ENCODE measurements around the gene ICE1.
"Not testable (repeated sequence)": the region's sequence is repeated elsewhere in the genome, so short reads cannot be mapped to it uniquely, and the experiment has no call there.

Gene ICE1

GRCh38 chr5:5384660-5385330, 37.7 kb upstream of the ICE1 start:
- Histone ChIP-seq H2AFZ (ENCODE audit: low read length, unreplicated experiment) (no peak overlapping the region), H3K27ac (ENCODE audit: low read depth, low read length) (no peak overlapping the region), H3K36me3 (ENCODE audit: insufficient read depth, low read length) (no peaks in the 10 kb centered on the region), H3K4me1 (ENCODE audit: control insufficient read depth, insufficient read depth, low read length, unreplicated experiment) (no peaks in the 10 kb centered on the region), H3K27me3 (ENCODE audit: insufficient read depth, low read length) (peaks cover 10% of the 10 kb centered on the region; the same call in 1 of the 2 replicates), H3K79me2 (ENCODE audit: control insufficient read depth, insufficient read depth, low read length, unreplicated experiment) (no peaks in the 10 kb centered on the region), H3K4me3 (ENCODE audit: low read depth, low read length) (no peak overlapping the region)

DNA sequence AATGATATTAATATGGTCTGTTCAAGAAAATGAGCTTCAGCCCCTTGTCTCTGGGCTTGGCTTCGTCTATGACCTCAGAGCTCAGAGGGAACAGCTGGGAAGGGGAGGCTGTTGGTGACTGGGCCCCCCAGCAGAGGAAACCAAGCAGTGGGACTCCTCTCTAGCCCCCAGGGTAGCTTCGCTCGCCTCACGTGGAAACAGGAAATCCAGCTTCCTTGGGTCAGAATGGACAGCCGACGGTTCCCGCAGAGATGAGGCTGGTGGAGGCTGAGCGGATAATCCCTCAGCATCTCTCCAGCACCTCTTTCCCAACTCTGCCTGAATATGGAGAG, 37.2 kb upstream of the ICE1 start:
- H2AFZ ChIP-seq (ENCODE audit: low read length, unreplicated experiment) = no peak overlapping the region
- H3K36me3 ChIP-seq (ENCODE audit: insufficient read depth, low read length) = no peaks in the 10 kb centered on the region
- no peaks in the 10 kb centered on the region for H3K79me2 ChIP-seq (ENCODE audit: control insufficient read depth, insufficient read depth, low read length, unreplicated experiment)
- H3K4me3 ChIP-seq (ENCODE audit: low read depth, low read length) = no peak overlapping the region
- H3K4me1 ChIP-seq (ENCODE audit: control insufficient read depth, insufficient read depth, low read length, unreplicated experiment) = no peaks in the 10 kb centered on the region
- no peak overlapping the region for H3K27ac ChIP-seq (ENCODE audit: low read depth, low read length)
- peaks cover 10% of the 10 kb centered on the region; the same call in 1 of the 2 replicates for H3K27me3 ChIP-seq (ENCODE audit: insufficient read depth, low read length)

DNA sequence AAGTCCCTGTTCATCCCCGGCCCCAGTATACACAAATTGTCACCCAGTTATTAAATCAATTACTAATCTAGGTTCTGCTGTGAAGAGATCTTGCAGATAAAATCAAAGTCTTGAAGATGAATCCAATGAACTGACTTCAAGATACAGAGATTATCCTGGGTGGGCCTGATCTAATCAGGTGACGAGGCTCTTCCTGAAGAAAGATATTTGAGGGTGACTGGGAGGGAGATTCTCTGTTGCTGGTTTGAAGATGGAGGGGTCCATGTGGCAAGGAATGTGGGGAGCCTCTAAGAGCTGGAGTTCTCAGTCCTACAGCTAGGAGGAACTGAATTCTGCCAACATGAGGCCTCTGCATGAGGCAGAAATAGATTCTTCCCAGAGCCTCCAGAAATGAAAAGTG, 36.1 kb upstream of the ICE1 start:
- Histone ChIP-seq H3K4me3 (ENCODE audit: low read depth, low read length) (no peak overlapping the region), H3K79me2 (ENCODE audit: control insufficient read depth, insufficient read depth, low read length, unreplicated experiment) (no peaks in the 10 kb centered on the region), H3K27ac (ENCODE audit: low read depth, low read length) (no peak overlapping the region), H3K36me3 (ENCODE audit: insufficient read depth, low read length) (no peaks in the 10 kb centered on the region), H2AFZ (ENCODE audit: low read length, unreplicated experiment) (no peak overlapping the region), H3K4me1 (ENCODE audit: control insufficient read depth, insufficient read depth, low read length, unreplicated experiment) (no peaks in the 10 kb centered on the region), H3K27me3 (ENCODE audit: insufficient read depth, low read length) (peaks cover 10% of the 10 kb centered on the region; the same call in 1 of the 2 replicates)

DNA sequence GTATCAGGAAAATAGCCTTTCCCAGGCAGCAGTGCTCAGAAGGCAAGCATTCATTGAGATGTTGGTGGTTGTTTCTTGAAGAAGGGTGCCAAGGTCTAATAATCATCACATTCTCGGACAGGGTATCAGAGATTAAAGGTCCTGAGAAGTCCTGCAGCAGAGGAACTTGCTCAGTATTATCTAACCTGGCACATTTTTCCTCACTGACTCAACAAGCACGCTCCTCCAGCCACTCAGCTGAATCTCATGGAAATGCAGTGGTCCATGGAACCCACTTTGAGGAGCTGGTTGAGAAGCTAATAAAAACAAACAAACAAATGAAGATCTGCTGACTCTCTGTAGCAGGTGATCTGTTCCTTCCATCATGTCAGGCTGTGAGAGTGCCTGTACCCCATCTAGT, 35.3 kb upstream of the ICE1 start:
- no peak overlapping the region for H3K27ac ChIP-seq (ENCODE audit: low read depth, low read length)
- no peak overlapping the region for H2AFZ ChIP-seq (ENCODE audit: low read length, unreplicated experiment)
- no peaks in the 10 kb centered on the region for H3K79me2 ChIP-seq (ENCODE audit: control insufficient read depth, insufficient read depth, low read length, unreplicated experiment)
- peaks cover 7% of the 10 kb centered on the region; the same call in 1 of the 2 replicates for H3K27me3 ChIP-seq (ENCODE audit: insufficient read depth, low read length)
- no peaks in the 10 kb centered on the region for H3K36me3 ChIP-seq (ENCODE audit: insufficient read depth, low read length)
- H3K4me3 ChIP-seq (ENCODE audit: low read depth, low read length) = no peak overlapping the region
- H3K4me1 ChIP-seq (ENCODE audit: control insufficient read depth, insufficient read depth, low read length, unreplicated experiment) = no peaks in the 10 kb centered on the region

DNA sequence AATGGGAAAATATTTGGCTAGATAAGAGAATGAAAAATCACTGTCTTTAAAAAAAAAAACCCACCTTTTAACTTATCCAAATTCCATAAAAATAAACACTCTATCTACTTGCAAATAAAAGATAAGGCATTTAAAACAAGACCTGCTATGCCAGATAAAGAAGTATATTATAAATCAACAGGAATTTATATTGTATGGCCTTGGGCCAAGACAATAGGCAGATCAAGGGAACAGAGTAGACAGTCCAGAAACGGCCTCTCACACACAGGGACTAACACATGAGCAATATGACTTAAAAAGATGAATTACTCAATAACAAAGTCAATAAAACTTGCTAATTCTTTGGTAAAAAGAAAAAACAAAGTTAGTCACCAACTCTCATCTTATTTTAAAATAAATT, 34.7 kb upstream of the ICE1 start:
- no peaks in the 10 kb centered on the region for H3K4me1 ChIP-seq (ENCODE audit: control insufficient read depth, insufficient read depth, low read length, unreplicated experiment)
- H3K79me2 ChIP-seq (ENCODE audit: control insufficient read depth, insufficient read depth, low read length, unreplicated experiment) = no peaks in the 10 kb centered on the region
- no peak overlapping the region for H3K27ac ChIP-seq (ENCODE audit: low read depth, low read length)
- H3K27me3 ChIP-seq (ENCODE audit: insufficient read depth, low read length) = peaks cover 6% of the 10 kb centered on the region; the same call in 1 of the 2 replicates
- H3K36me3 ChIP-seq (ENCODE audit: insufficient read depth, low read length) = no peaks in the 10 kb centered on the region
- H2AFZ ChIP-seq (ENCODE audit: low read length, unreplicated experiment) = no peak overlapping the region
- H3K4me3 ChIP-seq (ENCODE audit: low read depth, low read length) = no peak overlapping the region

DNA sequence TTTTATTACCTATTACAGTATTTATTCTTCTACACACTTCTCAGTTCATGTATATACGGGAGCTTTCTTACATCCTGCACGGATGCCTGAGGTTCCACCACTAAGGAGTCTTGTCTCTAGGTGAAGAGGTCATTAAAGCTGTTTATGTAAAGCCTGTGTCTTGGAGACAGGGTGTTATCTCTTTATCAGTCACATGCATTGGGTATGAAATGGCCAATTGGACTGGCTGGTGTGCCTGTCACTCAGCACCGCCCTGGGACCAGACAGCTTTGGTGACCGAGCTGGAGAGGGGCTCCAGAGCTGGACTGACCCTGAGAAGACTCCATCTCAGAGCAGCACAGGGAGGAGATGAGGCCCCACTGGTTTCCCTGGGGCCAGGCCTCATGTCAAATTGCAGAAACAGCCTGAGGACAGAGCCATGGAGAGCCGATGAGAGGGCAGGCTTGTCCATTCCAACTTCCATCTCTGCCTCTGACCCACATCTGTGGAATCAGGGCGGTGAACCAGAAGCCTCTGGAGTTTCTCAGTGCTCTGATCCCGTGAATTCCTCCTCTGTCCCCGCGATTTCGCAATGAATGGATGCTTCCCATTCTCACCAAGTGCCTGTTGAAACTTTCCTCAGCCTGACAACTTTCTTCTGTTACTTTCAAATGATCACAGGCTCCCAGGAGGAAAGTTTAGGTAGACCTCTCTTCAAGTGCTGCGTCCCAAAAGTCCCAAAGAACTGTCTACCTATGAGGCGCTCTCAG, 32.2 kb upstream of the ICE1 start:
- not testable (repeated sequence) for H3K4me1 ChIP-seq (ENCODE audit: control insufficient read depth, insufficient read depth, low read length, unreplicated experiment); H3K4me3 ChIP-seq (ENCODE audit: low read depth, low read length); H3K27me3 ChIP-seq (ENCODE audit: insufficient read depth, low read length); H3K27ac ChIP-seq (ENCODE audit: low read depth, low read length); H3K79me2 ChIP-seq (ENCODE audit: control insufficient read depth, insufficient read depth, low read length, unreplicated experiment); H3K36me3 ChIP-seq (ENCODE audit: insufficient read depth, low read length); H2AFZ ChIP-seq (ENCODE audit: low read length, unreplicated experiment)

GRCh38 chr5:5392504-5392903, 30.0 kb upstream of the ICE1 start:
- H3K4me3 ChIP-seq (ENCODE audit: low read depth, low read length); H3K4me1 ChIP-seq (ENCODE audit: control insufficient read depth, insufficient read depth, low read length, unreplicated experiment); H3K27me3 ChIP-seq (ENCODE audit: insufficient read depth, low read length); H3K79me2 ChIP-seq (ENCODE audit: control insufficient read depth, insufficient read depth, low read length, unreplicated experiment); H2AFZ ChIP-seq (ENCODE audit: low read length, unreplicated experiment); H3K27ac ChIP-seq (ENCODE audit: low read depth, low read length); H3K36me3 ChIP-seq (ENCODE audit: insufficient read depth, low read length): not testable (repeated sequence)

- not testable (repeated sequence) for H3K79me2 ChIP-seq (ENCODE audit: control insufficient read depth, insufficient read depth, low read length, unreplicated experiment); H2AFZ ChIP-seq (ENCODE audit: low read length, unreplicated experiment); H3K36me3 ChIP-seq (ENCODE audit: insufficient read depth, low read length); H3K27ac ChIP-seq (ENCODE audit: low read depth, low read length); H3K27me3 ChIP-seq (ENCODE audit: insufficient read depth, low read length); H3K4me3 ChIP-seq (ENCODE audit: low read depth, low read length); H3K4me1 ChIP-seq (ENCODE audit: control insufficient read depth, insufficient read depth, low read length, unreplicated experiment)
Observed at GRCh38 chr5:5394384-5394986, 28.0 kb upstream of the ICE1 start.

- not testable (repeated sequence) for H3K4me3 ChIP-seq (ENCODE audit: low read depth, low read length); H3K27me3 ChIP-seq (ENCODE audit: insufficient read depth, low read length); H2AFZ ChIP-seq (ENCODE audit: low read length, unreplicated experiment); H3K36me3 ChIP-seq (ENCODE audit: insufficient read depth, low read length); H3K27ac ChIP-seq (ENCODE audit: low read depth, low read length); H3K79me2 ChIP-seq (ENCODE audit: control insufficient read depth, insufficient read depth, low read length, unreplicated experiment); H3K4me1 ChIP-seq (ENCODE audit: control insufficient read depth, insufficient read depth, low read length, unreplicated experiment)
Observed at GRCh38 chr5:5395093-5395492, 27.4 kb upstream of the ICE1 start.

- H3K27me3 ChIP-seq (ENCODE audit: insufficient read depth, low read length) = no peaks in the 10 kb centered on the region
- H3K4me1 ChIP-seq (ENCODE audit: control insufficient read depth, insufficient read depth, low read length, unreplicated experiment) = no peaks in the 10 kb centered on the region
Observed at GRCh38 chr5:5398071-5398470, 24.4 kb upstream of the ICE1 start.

DNA sequence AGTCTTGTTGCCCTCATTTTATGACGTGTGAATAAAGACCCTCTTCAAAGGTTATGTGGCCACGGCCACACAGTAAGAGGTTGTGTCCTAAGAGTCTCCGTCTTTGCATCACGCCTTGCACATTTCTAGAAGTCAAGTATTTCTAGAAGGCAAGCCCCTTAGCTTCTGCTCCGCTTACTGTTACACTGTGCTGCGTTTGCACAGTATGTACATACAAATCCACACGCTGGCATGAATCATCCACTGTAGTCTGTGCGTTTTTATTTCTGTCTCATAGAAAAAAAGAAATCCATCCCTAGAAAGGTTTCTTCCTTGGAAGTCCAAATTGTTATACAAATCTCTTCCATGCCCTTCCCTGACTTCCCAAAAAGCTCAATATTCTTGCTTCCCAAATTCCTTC, 21.4 kb upstream of the ICE1 start:
- no peak overlapping the region for H3K4me3 ChIP-seq (ENCODE audit: low read depth, low read length)
- H3K36me3 ChIP-seq (ENCODE audit: insufficient read depth, low read length) = no peaks in the 10 kb centered on the region
- H2AFZ ChIP-seq (ENCODE audit: low read length, unreplicated experiment) = no peak overlapping the region
- H3K4me1 ChIP-seq (ENCODE audit: control insufficient read depth, insufficient read depth, low read length, unreplicated experiment) = no peaks in the 10 kb centered on the region
- no peaks in the 10 kb centered on the region for H3K27me3 ChIP-seq (ENCODE audit: insufficient read depth, low read length)
- no peaks in the 10 kb centered on the region for H3K79me2 ChIP-seq (ENCODE audit: control insufficient read depth, insufficient read depth, low read length, unreplicated experiment)
- no peak overlapping the region for H3K27ac ChIP-seq (ENCODE audit: low read depth, low read length)

More at GRCh38 chr5:5398071-5398470, 24.4 kb upstream of the ICE1 start:
- Histone ChIP-seq H2AFZ (ENCODE audit: low read length, unreplicated experiment) (no peak overlapping the region), H3K36me3 (ENCODE audit: insufficient read depth, low read length) (no peaks in the 10 kb centered on the region), H3K79me2 (ENCODE audit: control insufficient read depth, insufficient read depth, low read length, unreplicated experiment) (no peaks in the 10 kb centered on the region), H3K4me3 (ENCODE audit: low read depth, low read length) (no peak overlapping the region), H3K27ac (ENCODE audit: low read depth, low read length) (no peak overlapping the region)
